Measurements from ENCODE around the gene SCUBE3.

The SCUBE3 gene

DNA sequence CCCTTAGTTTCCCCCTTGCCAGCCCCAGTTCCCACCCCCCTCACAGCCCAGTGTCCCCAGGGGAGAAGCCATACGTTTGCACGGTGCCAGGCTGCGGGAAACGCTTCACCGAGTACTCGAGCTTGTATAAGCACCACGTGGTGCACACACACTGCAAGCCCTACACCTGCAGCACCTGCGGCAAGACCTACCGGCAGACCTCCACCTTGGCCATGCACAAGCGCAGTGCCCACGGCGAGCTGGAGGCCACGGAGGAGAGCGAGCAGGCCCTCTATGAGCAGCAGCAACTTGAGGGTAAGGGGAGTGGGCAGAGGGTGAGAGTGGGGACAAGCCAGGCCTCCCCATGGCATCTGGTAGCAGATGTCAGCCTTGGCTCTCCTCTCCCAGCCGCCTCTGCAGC lies 78.7 kb downstream of the SCUBE3 start:
- Histone ChIP-seq H3K9me3 (ENCODE audit: control insufficient read depth, low read length) (no peaks in the 10 kb centered on the region), H3K4me1 (ENCODE audit: control insufficient read depth, insufficient read depth, low read length, poor library complexity, severe bottlenecking) (no peaks in the 10 kb centered on the region), H3K36me3 (ENCODE audit: control insufficient read depth, insufficient read depth, low read length) (peaks cover 23% of the 10 kb centered on the region), H3K27ac (ENCODE audit: low read depth, low read length, severe bottlenecking) (no peak overlapping the region), H3K4me3 (ENCODE audit: extremely low read depth, insufficient read depth, low read length, poor library complexity, severe bottlenecking) (no peak overlapping the region)
- WGBS, 2 experiments (ENCODE audit: insufficient coverage in 2 of 2) = 70% methylated on average over 8 to 10 of the region's 15 CpGs

GRCh38 chr6:35293681-35294080 lies 79.9 kb downstream of the SCUBE3 start:
- H3K4me3 ChIP-seq (ENCODE audit: extremely low read depth, insufficient read depth, low read length, poor library complexity, severe bottlenecking) = no peak overlapping the region
- no peaks in the 10 kb centered on the region for H3K4me1 ChIP-seq (ENCODE audit: control insufficient read depth, insufficient read depth, low read length, poor library complexity, severe bottlenecking)
- H3K27ac ChIP-seq (ENCODE audit: low read depth, low read length, severe bottlenecking) = no peak overlapping the region
- WGBS, 2 experiments (ENCODE audit: insufficient coverage in 2 of 2) = 92 to 94% methylated on average over 9 of the region's 9 CpGs
- H3K9me3 ChIP-seq (ENCODE audit: control insufficient read depth, low read length) = no peaks in the 10 kb centered on the region
- H3K36me3 ChIP-seq (ENCODE audit: control insufficient read depth, insufficient read depth, low read length) = peaks cover 17% of the 10 kb centered on the region

DNA sequence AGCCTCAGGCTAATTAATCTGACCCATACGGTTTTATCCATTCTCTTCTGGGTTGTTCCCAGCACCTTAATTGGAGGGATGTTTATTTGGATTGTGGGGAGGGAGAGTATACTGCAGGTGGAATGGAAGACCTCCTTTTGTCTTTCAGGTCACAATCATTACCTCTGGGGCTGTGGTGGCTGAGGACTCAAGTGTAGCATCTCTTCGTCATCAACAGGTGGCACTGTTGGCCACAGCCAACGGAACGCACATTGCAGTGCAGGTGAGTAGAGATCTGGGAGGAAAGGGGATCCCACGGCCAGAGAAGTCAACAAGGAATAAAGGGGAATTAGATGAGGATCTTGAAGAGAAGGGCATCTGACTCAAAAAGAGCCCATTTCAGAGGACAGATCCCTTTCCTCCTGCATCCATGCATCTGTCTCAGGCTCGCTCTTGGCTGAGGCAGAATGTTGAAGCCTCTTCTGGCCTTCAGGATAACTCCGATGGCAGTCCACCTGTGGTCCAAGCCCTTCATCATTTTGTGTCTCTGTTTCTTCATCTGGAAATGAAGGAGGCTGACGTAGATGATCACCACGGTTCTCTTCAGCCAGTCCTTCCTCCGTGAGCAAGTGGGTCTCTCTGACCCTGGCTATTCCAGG lies 80.7 kb downstream of the SCUBE3 start:
- Histone ChIP-seq H3K4me1 (ENCODE audit: control insufficient read depth, insufficient read depth, low read length, poor library complexity, severe bottlenecking) (no peaks in the 10 kb centered on the region), H3K4me3 (ENCODE audit: extremely low read depth, insufficient read depth, low read length, poor library complexity, severe bottlenecking) (no peak overlapping the region), H3K36me3 (ENCODE audit: control insufficient read depth, insufficient read depth, low read length) (peaks cover 17% of the 10 kb centered on the region), H3K27ac (ENCODE audit: low read depth, low read length, severe bottlenecking) (no peak overlapping the region), H3K9me3 (ENCODE audit: control insufficient read depth, low read length) (no peaks in the 10 kb centered on the region)
- WGBS, 2 experiments (ENCODE audit: insufficient coverage in 2 of 2) = 58 to 63% methylated on average over 8 to 9 of the region's 10 CpGs

- Histone ChIP-seq H3K4me1 (ENCODE audit: control insufficient read depth, insufficient read depth, low read length, poor library complexity, severe bottlenecking) (no peaks in the 10 kb centered on the region), H3K9me3 (ENCODE audit: control insufficient read depth, low read length) (no peaks in the 10 kb centered on the region), H3K36me3 (ENCODE audit: control insufficient read depth, insufficient read depth, low read length) (peaks cover 17% of the 10 kb centered on the region), H3K27ac (ENCODE audit: low read depth, low read length, severe bottlenecking) (no peak overlapping the region), H3K4me3 (ENCODE audit: extremely low read depth, insufficient read depth, low read length, poor library complexity, severe bottlenecking) (no peak overlapping the region)
- 92 to 96% methylated on average over 2 of the region's 2 CpGs for WGBS, 2 experiments (ENCODE audit: insufficient coverage in 2 of 2)
These were observed 81.3 kb downstream of the SCUBE3 start for GRCh38 chr6:35295036-35295435.

DNA sequence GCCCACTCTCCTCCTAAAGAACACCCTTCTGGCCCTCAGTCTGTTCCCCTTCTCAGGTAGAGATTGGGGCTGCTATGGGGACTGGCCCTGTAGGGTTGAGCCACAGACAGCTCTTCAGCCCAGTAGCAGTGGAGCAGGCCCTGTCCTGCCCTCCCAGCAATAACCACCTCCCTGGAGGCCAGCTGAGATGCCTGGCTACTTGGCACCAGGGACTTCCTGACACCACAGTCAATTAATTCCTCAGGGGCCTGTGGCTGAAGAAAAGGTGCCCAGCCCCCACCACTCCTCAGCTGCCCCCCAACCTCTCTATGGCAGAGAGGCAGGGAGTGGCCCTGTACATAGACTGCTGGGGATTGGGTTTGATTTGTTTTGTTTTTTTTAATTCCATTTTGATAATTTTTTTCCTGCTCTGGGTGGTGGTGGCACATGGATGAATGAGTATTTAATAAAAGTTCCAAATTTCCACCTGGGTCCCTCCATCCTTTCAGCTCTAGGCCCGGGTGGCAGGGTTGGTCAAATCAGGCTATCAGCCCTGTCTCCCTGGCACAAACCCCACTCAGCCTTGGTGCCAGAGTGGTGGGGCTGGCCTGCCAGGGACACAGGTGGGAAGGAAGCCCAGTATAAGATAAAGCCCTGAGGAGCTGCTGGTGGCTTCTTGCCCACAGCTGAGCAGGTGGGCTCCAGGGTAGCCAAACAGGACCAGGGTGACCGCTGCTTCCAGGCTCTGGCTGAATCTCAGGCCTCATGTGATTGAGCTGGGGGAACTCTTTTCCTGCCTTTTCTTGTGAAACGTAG lies 82.0 kb downstream of the SCUBE3 start:
- Histone ChIP-seq H3K36me3 (ENCODE audit: control insufficient read depth, insufficient read depth, low read length) (peaks cover 15% of the 10 kb centered on the region), H3K9me3 (ENCODE audit: control insufficient read depth, low read length) (no peaks in the 10 kb centered on the region), H3K27ac (ENCODE audit: low read depth, low read length, severe bottlenecking) (no peak overlapping the region), H3K4me3 (ENCODE audit: extremely low read depth, insufficient read depth, low read length, poor library complexity, severe bottlenecking) (no peak overlapping the region), H3K4me1 (ENCODE audit: control insufficient read depth, insufficient read depth, low read length, poor library complexity, severe bottlenecking) (no peaks in the 10 kb centered on the region)
- 40 to 100% methylated on average over 1 to 2 of the region's 3 CpGs for WGBS, 2 experiments (ENCODE audit: insufficient coverage in 2 of 2)

GRCh38 chr6:35296931-35297600 lies 83.3 kb downstream of the SCUBE3 start:
- peaks cover 7% of the 10 kb centered on the region for H3K36me3 ChIP-seq (ENCODE audit: control insufficient read depth, insufficient read depth, low read length)
- 85 to 88% methylated on average over 6 of the region's 6 CpGs for WGBS, 2 experiments (ENCODE audit: insufficient coverage in 2 of 2)
- H3K4me3 ChIP-seq (ENCODE audit: extremely low read depth, insufficient read depth, low read length, poor library complexity, severe bottlenecking) = no peak overlapping the region
- no peaks in the 10 kb centered on the region for H3K9me3 ChIP-seq (ENCODE audit: control insufficient read depth, low read length)
- H3K27ac ChIP-seq (ENCODE audit: low read depth, low read length, severe bottlenecking) = no peak overlapping the region
- no peaks in the 10 kb centered on the region for H3K4me1 ChIP-seq (ENCODE audit: control insufficient read depth, insufficient read depth, low read length, poor library complexity, severe bottlenecking)

DNA sequence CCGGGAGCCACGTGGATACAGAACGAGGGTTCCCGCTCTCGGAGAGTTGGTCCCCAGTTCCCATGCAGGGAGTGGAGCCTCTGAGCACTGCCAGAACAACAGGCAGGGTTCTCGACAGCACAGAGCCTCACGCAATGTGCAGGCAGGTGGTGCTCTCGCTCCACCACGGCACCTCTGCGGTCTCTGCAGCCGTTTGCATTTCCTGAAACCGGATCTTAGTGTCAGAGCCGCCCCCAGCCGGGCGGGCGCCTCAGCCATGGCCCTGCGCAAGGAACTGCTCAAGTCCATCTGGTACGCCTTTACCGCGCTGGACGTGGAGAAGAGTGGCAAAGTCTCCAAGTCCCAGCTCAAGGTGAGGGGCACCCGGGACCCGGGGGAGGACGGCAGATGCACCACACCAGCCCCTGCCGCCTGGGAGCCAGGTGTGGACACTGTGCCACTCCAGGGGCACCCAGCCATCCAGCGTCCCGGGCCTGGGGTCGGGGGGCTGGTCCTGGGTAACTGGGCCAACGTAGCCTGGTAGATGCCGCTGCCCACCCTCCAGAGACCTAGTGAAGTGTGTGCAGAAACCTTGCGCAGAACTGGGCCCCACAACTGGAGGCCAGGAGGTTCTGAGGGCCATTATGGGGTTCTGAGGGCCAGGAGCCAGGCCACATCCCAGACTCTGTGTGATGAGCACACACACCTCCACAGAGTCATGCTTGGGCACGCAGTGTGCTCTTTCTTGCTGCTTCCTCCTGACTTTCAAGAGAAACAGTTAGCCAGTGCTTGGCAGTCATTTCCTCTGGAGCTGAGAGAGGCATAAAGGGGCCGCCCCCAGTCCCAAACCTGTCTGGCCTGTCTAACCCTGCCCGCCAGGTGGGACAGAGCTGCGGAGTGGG lies 84.1 kb downstream of the SCUBE3 start, which contains the start of gene DEF6:
Gene DEF6 (plus strand): TSS at position 218 of the 881 bp plus-strand sequence. CDS start 39 bp downstream, at position 257.
- Histone ChIP-seq H3K27ac (ENCODE audit: low read depth, low read length, severe bottlenecking) (no peak within 1 kb of the TSS), H3K4me3 (ENCODE audit: extremely low read depth, insufficient read depth, low read length, poor library complexity, severe bottlenecking) (no peak within 1 kb of the TSS), H3K4me1 (ENCODE audit: control insufficient read depth, insufficient read depth, low read length, poor library complexity, severe bottlenecking) (no peaks in the 10 kb centered on the region), H3K9me3 (ENCODE audit: control insufficient read depth, low read length) (no peaks in the 10 kb centered on the region), H3K36me3 (ENCODE audit: control insufficient read depth, insufficient read depth, low read length) (peaks cover 7% of the 10 kb centered on the region)
- 30 to 35% methylated on average over 30 to 32 of the region's 35 CpGs for WGBS, 2 experiments (ENCODE audit: insufficient coverage in 2 of 2)

GRCh38 chr6:35298625-35299140 lies 84.9 kb downstream of the SCUBE3 start:
- Histone ChIP-seq H3K9me3 (ENCODE audit: control insufficient read depth, low read length) (no peaks in the 10 kb centered on the region), H3K4me3 (ENCODE audit: extremely low read depth, insufficient read depth, low read length, poor library complexity, severe bottlenecking) (no peak overlapping the region), H3K27ac (ENCODE audit: low read depth, low read length, severe bottlenecking) (no peak overlapping the region), H3K4me1 (ENCODE audit: control insufficient read depth, insufficient read depth, low read length, poor library complexity, severe bottlenecking) (peaks cover 4% of the 10 kb centered on the region), H3K36me3 (ENCODE audit: control insufficient read depth, insufficient read depth, low read length) (peaks cover 7% of the 10 kb centered on the region)
- 96 to 100% methylated on average over 3 to 5 of the region's 6 CpGs for WGBS, 2 experiments (ENCODE audit: insufficient coverage in 2 of 2)

- WGBS, 2 experiments (ENCODE audit: insufficient coverage in 2 of 2) = 91 to 94% methylated on average over 2 to 4 of the region's 4 CpGs
These were observed 85.9 kb downstream of the SCUBE3 start for GRCh38 chr6:35299674-35300073.

GRCh38 chr6:35300848-35301247 lies 87.1 kb downstream of the SCUBE3 start:
- Histone ChIP-seq H3K36me3 (ENCODE audit: control insufficient read depth, insufficient read depth, low read length) (no peaks in the 10 kb centered on the region), H3K4me3 (ENCODE audit: extremely low read depth, insufficient read depth, low read length, poor library complexity, severe bottlenecking) (no peak overlapping the region), H3K9me3 (ENCODE audit: control insufficient read depth, low read length) (no peaks in the 10 kb centered on the region), H3K4me1 (ENCODE audit: control insufficient read depth, insufficient read depth, low read length, poor library complexity, severe bottlenecking) (peaks cover 4% of the 10 kb centered on the region), H3K27ac (ENCODE audit: low read depth, low read length, severe bottlenecking) (no peak overlapping the region)

More at GRCh38 chr6:35299674-35300073, 85.9 kb downstream of the SCUBE3 start:
- Histone ChIP-seq H3K4me3 (ENCODE audit: extremely low read depth, insufficient read depth, low read length, poor library complexity, severe bottlenecking) (no peak overlapping the region), H3K9me3 (ENCODE audit: control insufficient read depth, low read length) (no peaks in the 10 kb centered on the region), H3K36me3 (ENCODE audit: control insufficient read depth, insufficient read depth, low read length) (peaks cover 5% of the 10 kb centered on the region), H3K27ac (ENCODE audit: low read depth, low read length, severe bottlenecking) (no peak overlapping the region), H3K4me1 (ENCODE audit: control insufficient read depth, insufficient read depth, low read length, poor library complexity, severe bottlenecking) (peaks cover 4% of the 10 kb centered on the region)

Data from mesodermal cell (in vitro differentiated cells).